Endothelial cell of umbilical vein (primary cell): Measurements from ENCODE around the gene DIP2A.

Experiments used
- CTCF ChIP-seq, 2 donors: IDR thresholded peaks; 1 replicate in 1 of 2; 2 replicates in 1 of 2; pipeline ENCODE4 v1.5.1; 2011; ENCODE audit warnings: low read length in 2 of 2, mild to moderate bottlenecking in 2 of 2, moderate library complexity in 2 of 2, control low read depth in 1 of 2, inconsistent platforms in 1 of 2, low read depth in 1 of 2; ENCODE audit not compliant: insufficient read depth in 1 of 2; ENCODE audit errors: extremely low read depth in 1 of 2
- EZH2 ChIP-seq: IDR thresholded peaks from 2 replicates; pipeline ENCODE4 v1.6.1; 2012; ENCODE audit warnings: borderline replicate concordance, low read depth, mild to moderate bottlenecking, moderate library complexity, low read length, inconsistent platforms; ENCODE audit not compliant: severe bottlenecking
- MYC ChIP-seq: IDR thresholded peaks from one replicate; pipeline ENCODE4 v1.6.1; 2011; ENCODE audit warnings: mild to moderate bottlenecking, low read depth, low read length
- POLR2A ChIP-seq: IDR thresholded peaks from 2 replicates; pipeline ENCODE4 v1.6.1; 2012; ENCODE audit warnings: low read depth, mild to moderate bottlenecking, control low read depth, low read length
- POLR2AphosphoS5 ChIP-seq: IDR thresholded peaks from 2 replicates; pipeline ENCODE4 v1.6.1; 2012; ENCODE audit warnings: low read depth, mild to moderate bottlenecking, control low read depth, low read length, moderate library complexity; ENCODE audit not compliant: insufficient read depth

- no peak for TF ChIP-seq MYC
- no peak for TF ChIP-seq POLR2AphosphoS5
- no peak for TF ChIP-seq CTCF (IDR thresholded peaks at IDR 0.05; ENCODE audit: extremely low read depth in 1 of 2, insufficient read depth in 1 of 2, low read depth in 1 of 2, low read length in 2 of 2)
- no peak for TF ChIP-seq POLR2A
- no peak for TF ChIP-seq EZH2
Observed at GRCh38 chr21:46437511-46437910, 21.2 kb upstream of the DIP2A start.
